Liver (tissue), 9 donors: ENCODE data around the gene RTF2. TPM values are rescaled to one million over a fixed set of nuclear protein-coding genes. Genes with fewer than 3 reads are reported as not detected.
A peak's percentile ranks its signal among the peaks of the same experiment; 100 is the strongest.

Experiments used
- DNase-seq: peaks from one replicate; pipeline ENCODE4 v3.0.0-alpha.2; 2017; ENCODE audit warnings: low spot score
- H3K27ac ChIP-seq, 2 donors: one replicate each; pipeline ENCODE4 v1.7.0; 2013; ENCODE audit warnings: inconsistent platforms in 2 of 2, low read length in 2 of 2, control low read depth in 1 of 2, low read depth in 1 of 2, mild to moderate bottlenecking in 1 of 2
- H3K27me3 ChIP-seq, 4 donors: one replicate each; pipeline versions ENCODE4 v1.6.1 to v1.7.0; 2013; ENCODE audit warnings: low read length in 3 of 4, inconsistent platforms in 1 of 4, mild to moderate bottlenecking in 1 of 4, moderate library complexity in 1 of 4; ENCODE audit not compliant: control insufficient read depth in 4 of 4, insufficient read depth in 4 of 4
- H3K36me3 ChIP-seq, 4 donors: one replicate each; pipeline versions ENCODE4 v1.6.1 to v1.7.0; 2013; ENCODE audit warnings: low read length in 3 of 4, mild to moderate bottlenecking in 3 of 4, low read depth in 1 of 4, moderate library complexity in 1 of 4; ENCODE audit not compliant: control insufficient read depth in 4 of 4, insufficient read depth in 3 of 4
- H3K4me1 ChIP-seq, 4 donors: one replicate each; pipeline versions ENCODE4 v1.6.1 to v1.7.0; 2013; ENCODE audit warnings: low read length in 3 of 4, mild to moderate bottlenecking in 3 of 4, moderate library complexity in 1 of 4; ENCODE audit not compliant: control insufficient read depth in 4 of 4, insufficient read depth in 4 of 4
- H3K4me3 ChIP-seq, 3 donors: one replicate each; pipeline versions ENCODE4 v1.6.1 to v1.7.0; 2013; ENCODE audit warnings: low read length in 3 of 3, control low read depth in 1 of 3, low read depth in 1 of 3, mild to moderate bottlenecking in 1 of 3
- H3K9ac ChIP-seq, 2 donors: one replicate each; pipeline ENCODE4 v1.7.0; 2013; ENCODE audit warnings: low read length in 2 of 2, mild to moderate bottlenecking in 2 of 2, moderate library complexity in 2 of 2, control low read depth in 1 of 2, low read depth in 1 of 2
- H3K9me3 ChIP-seq, 4 donors: one replicate each; pipeline versions ENCODE4 v1.6.1 to v1.7.0; 2013; ENCODE audit warnings: low read length in 3 of 4; ENCODE audit not compliant: control insufficient read depth in 4 of 4
- ATF3 ChIP-seq: IDR thresholded peaks from 2 replicates; pipeline ENCODE4 v1.6.1; 2016; ENCODE audit warnings: antibody characterized with exemption
- CTCF ChIP-seq: fragments of 150-350 bp; IDR thresholded peaks from 2 replicates; pipeline ENCODE4 v1.5.1; 2017; ENCODE audit warnings: improper control_type of control experiment, low read depth, low read length; ENCODE audit not compliant: missing input control
- EGR1 ChIP-seq, 2 donors: IDR thresholded peaks; 2 replicates each; pipeline ENCODE4 v1.6.1; 2016 to 2018; ENCODE audit warnings: antibody characterized with exemption in 2 of 2, low read depth in 2 of 2
- FOXA1 ChIP-seq: IDR thresholded peaks from 2 replicates; pipeline ENCODE4 v1.6.1; 2016; ENCODE audit warnings: antibody characterized with exemption
- GABPA ChIP-seq, 2 donors: IDR thresholded peaks in 1 of 2; conservative IDR thresholded peaks in 1 of 2; 2 replicates each; pipeline ENCODE4 v1.6.1; 2016; ENCODE audit warnings: antibody characterized with exemption in 2 of 2, mild to moderate bottlenecking in 1 of 2, moderate library complexity in 1 of 2
- HNF4A ChIP-seq, 2 donors: conservative IDR thresholded peaks; 2 replicates each; pipeline ENCODE4 v1.6.1; 2016; ENCODE audit warnings: antibody characterized with exemption in 2 of 2, mild to moderate bottlenecking in 2 of 2
- HNF4G ChIP-seq: IDR thresholded peaks from 2 replicates; pipeline ENCODE4 v1.6.1; 2016; ENCODE audit warnings: antibody characterized with exemption
- JUND ChIP-seq, 2 donors: IDR thresholded peaks; 2 replicates each; pipeline ENCODE4 v1.6.1; 2016; ENCODE audit warnings: antibody characterized with exemption in 2 of 2
- NR2F2 ChIP-seq: IDR thresholded peaks from 2 replicates; pipeline ENCODE4 v1.6.1; 2016; ENCODE audit warnings: antibody characterized with exemption
- RAD21 ChIP-seq, 2 donors: IDR thresholded peaks; 2 replicates each; pipeline ENCODE4 v1.6.1; 2016; ENCODE audit warnings: antibody characterized with exemption in 2 of 2, mild to moderate bottlenecking in 2 of 2
- REST ChIP-seq: IDR thresholded peaks from 2 replicates; pipeline ENCODE4 v1.6.1; 2016; ENCODE audit warnings: antibody characterized with exemption, mild to moderate bottlenecking
- RXRA ChIP-seq, 2 donors: IDR thresholded peaks; 2 replicates each; pipeline ENCODE4 v1.6.1; 2017 to 2018; ENCODE audit warnings: antibody characterized with exemption in 2 of 2, mild to moderate bottlenecking in 1 of 2
- SP1 ChIP-seq: IDR thresholded peaks from 2 replicates; pipeline ENCODE4 v1.6.1; 2018; ENCODE audit warnings: antibody characterized with exemption, mild to moderate bottlenecking
- TAF1 ChIP-seq: conservative IDR thresholded peaks from 2 replicates; pipeline ENCODE4 v1.6.1; 2016; ENCODE audit warnings: antibody characterized with exemption, mild to moderate bottlenecking
- YY1 ChIP-seq: IDR thresholded peaks from 2 replicates; pipeline ENCODE4 v1.6.1; 2016; ENCODE audit warnings: antibody characterized with exemption, mild to moderate bottlenecking
- WGBS: extraction: QIAGEN DNeasy Blood & Tissue Kit; methylation state at CpG from one replicate; pipeline ENCODE4 v1.1.7; 2013; 5-methylcytosine and 5-hydroxymethylcytosine counted together
- polyA plus RNA-seq, 2 donors: library from polyadenylated mRNA; stranded (reverse) in 1 of 2; unstranded in 1 of 2; fragments of 200-250 nt in 1 of 2; fragments of >200 nt in 1 of 2; fragmentation: Nextera tagmentation in 1 of 2; extraction: Ambion mirVana in 1 of 2; gene quantifications; one replicate each; pipeline versions ENCODE4 v1.2.1 to v1.2.3, GENCODE V29; 2013 to 2015
- total RNA-seq, 2 donors: library from RNA; depleted of rRNA; stranded (reverse); fragments of >200 nt; gene quantifications; one replicate each; pipeline ENCODE4 v1.2.3, GENCODE V29; 2014
- donor health status: healthy.
- donor health status: healthy.
- donor health status: healthy.
- donor health status: healthy.
- donor health status: healthy.

Gene RTF2
- total and polyA plus RNA-seq, 4 donors: 29.0 to 46.6 (median 35.1) TPM

GRCh38 chr20:56504373-56505005 lies 36.1 kb downstream of the RTF2 start:
- no peaks in the 10 kb centered on the region for H3K9me3 ChIP-seq
- 87% methylated on average over 9 of the region's 9 CpGs for WGBS
- no peak overlapping the region for H3K9ac ChIP-seq
- no peaks in the 10 kb centered on the region for H3K27me3 ChIP-seq
- H3K4me1 ChIP-seq: no peaks in the 10 kb centered on the region
- TF ChIP-seq YY1: no peak
- TF ChIP-seq CTCF: peak; percentile 15
- no peak overlapping the region for H3K27ac ChIP-seq
- no peak overlapping the region for H3K4me3 ChIP-seq
- peaks cover 0 to 4% (median under 1%) of the 10 kb centered on the region in 4 donors for H3K36me3 ChIP-seq
- DNase-seq: no peak

- no peak for TF ChIP-seq GABPA (IDR thresholded peaks at IDR 0.05 in 1 of 2, conservative IDR thresholded peaks at IDR 0.05 in 1 of 2)
- TF ChIP-seq HNF4G: no peak
- no peak for TF ChIP-seq HNF4A (conservative IDR thresholded peaks at IDR 0.05)
- peak in 1 of 2 donors; percentile 9 for TF ChIP-seq RAD21 (IDR thresholded peaks at IDR 0.05)
- no peak for TF ChIP-seq TAF1
- peak; percentile 36 for TF ChIP-seq NR2F2
- TF ChIP-seq SP1: no peak
- no peak for TF ChIP-seq ATF3
- TF ChIP-seq EGR1 (IDR thresholded peaks at IDR 0.05; ENCODE audit: low read depth in 2 of 2): no peak
- TF ChIP-seq FOXA1: no peak
- TF ChIP-seq JUND (IDR thresholded peaks at IDR 0.05): no peak
- Histone ChIP-seq H3K9ac (no peak overlapping the region), H3K4me1 (no peaks in the 10 kb centered on the region), H3K9me3 (no peaks in the 10 kb centered on the region), H3K27ac (no peak overlapping the region), H3K27me3 (no peaks in the 10 kb centered on the region), H3K4me3 (no peak overlapping the region), H3K36me3 (peaks cover 0 to 2% (median 0%) of the 10 kb centered on the region in 4 donors)
- 46% methylated on average over 3 of the region's 3 CpGs for WGBS
- DNase-seq: no peak
Measured at GRCh38 chr20:56506103-56506502, 37.7 kb downstream of the RTF2 start.

GRCh38 chr20:56511926-56512325 lies 43.5 kb downstream of the RTF2 start:
- no peak overlapping the region for H3K27ac ChIP-seq
- H3K4me1 ChIP-seq: no peaks in the 10 kb centered on the region
- WGBS: 97% methylated on average over 10 of the region's 10 CpGs
- H3K27me3 ChIP-seq: no peaks in the 10 kb centered on the region
- no peak for DNase-seq
- no peak overlapping the region for H3K9ac ChIP-seq
- no peak overlapping the region for H3K4me3 ChIP-seq
- H3K36me3 ChIP-seq: peaks cover 8 to 23% (median 17%) of the 10 kb centered on the region in 4 donors
- TF ChIP-seq JUND (IDR thresholded peaks at IDR 0.05): no peak
- no peak for TF ChIP-seq ATF3
- no peak for TF ChIP-seq RXRA (IDR thresholded peaks at IDR 0.05)
- no peak for TF ChIP-seq REST
- no peak for TF ChIP-seq SP1
- no peak for TF ChIP-seq GABPA (IDR thresholded peaks at IDR 0.05 in 1 of 2, conservative IDR thresholded peaks at IDR 0.05 in 1 of 2)
- TF ChIP-seq NR2F2: no peak
- no peaks in the 10 kb centered on the region for H3K9me3 ChIP-seq
